ENCODE data around the gene DPP9. TPM values are rescaled to one million over a fixed set of nuclear protein-coding genes. Genes with fewer than 3 reads are reported as not detected.

Gene DPP9
- total and polyA plus RNA-seq, 2 of the 13 experiments (the other 11 are each of a cell fraction or from before 2014, with no cell fraction given): 8.4 to 25.8 TPM

GRCh38 chr19:4768934-4769777 lies 45.5 kb upstream of the DPP9 start (continued):
- TF ChIP-seq RERE (CRISPR knock-in tag; IDR thresholded peaks at IDR 0.05; ENCODE audit: low read depth) (peak; percentile 97), FOXC1 (CRISPR knock-in tag; IDR thresholded peaks at IDR 0.05; ENCODE audit: borderline replicate concordance) (peak; percentile 100), NFIC (IDR thresholded peaks at IDR 0.05; ENCODE audit: low read length) (no peak), HINFP (CRISPR knock-in tag; IDR thresholded peaks at IDR 0.05; ENCODE audit: low read depth) (peak; percentile 99), PCBP1 (IDR thresholded peaks at IDR 0.05; ENCODE audit: borderline replicate concordance, low read depth, low read length) (no peak), CEBPZ (IDR thresholded peaks at IDR 0.05; ENCODE audit: low read length) (no peak), ZNF317 (CRISPR knock-in tag; IDR thresholded peaks at IDR 0.05) (peak; percentile 98), MAFG (CRISPR knock-in tag; IDR thresholded peaks at IDR 0.05) (peak; percentile 75), NFIB (CRISPR knock-in tag; IDR thresholded peaks at IDR 0.05; ENCODE audit: borderline replicate concordance) (peak; percentile 99), ZNF335 (CRISPR knock-in tag; IDR thresholded peaks at IDR 0.05) (peak; percentile 99), ZNF138 (CRISPR knock-in tag; IDR thresholded peaks at IDR 0.05; ENCODE audit: low read depth) (peak; percentile 100), ZNF282 (IDR thresholded peaks at IDR 0.05; ENCODE audit: partially characterized antibody) (no peak), ZBED4 (CRISPR knock-in tag; IDR thresholded peaks at IDR 0.05; ENCODE audit: borderline replicate concordance) (peak; percentile 100), AHR (CRISPR knock-in tag; IDR thresholded peaks at IDR 0.05) (peak; percentile 100)
